ENCODE measurements around the gene KCNJ6. TPM values are rescaled to one million over a fixed set of nuclear protein-coding genes. Genes with fewer than 3 reads are reported as not detected.

The KCNJ6 gene
- total RNA-seq, 4 donors from 2014 or later = 0.62 TPM; not detected in 3

DNA sequence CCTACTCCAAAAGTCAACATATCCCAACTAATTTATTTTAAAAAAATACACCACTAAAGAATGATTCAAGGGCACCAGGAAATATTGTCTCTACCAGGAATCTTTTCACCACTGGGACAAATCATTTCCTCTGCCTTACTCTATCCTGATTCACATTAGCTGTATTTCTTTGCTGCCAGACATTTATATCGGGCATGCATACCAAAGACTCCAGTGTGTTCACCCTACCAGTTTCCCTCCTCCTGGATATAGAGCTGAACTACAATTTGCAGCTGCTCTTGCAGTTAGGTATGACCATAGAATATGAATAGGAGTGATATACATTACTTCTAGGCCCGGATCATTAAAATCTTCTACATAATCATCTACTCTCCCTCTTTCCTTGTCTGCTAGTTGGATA is 7.6 kb downstream of the KCNJ6 start:
- TF ChIP-seq POLR2A (IDR thresholded peaks at IDR 0.05) (no peak), CTCF (IDR thresholded peaks at IDR 0.05) (no peak)
- no peak for DNase-seq

GRCh38 chr21:37907076-37907475 is 9.2 kb downstream of the KCNJ6 start:
- Histone ChIP-seq H3K27me3 (no peaks in the 10 kb centered on the region), H3K27ac (no peak overlapping the region), H3K9me3 (no peaks in the 10 kb centered on the region), H3K4me1 (no peaks in the 10 kb centered on the region), H3K4me3 (no peak overlapping the region), H3K36me3 (no peaks in the 10 kb centered on the region)
- no peak for TF ChIP-seq POLR2A (IDR thresholded peaks at IDR 0.05)
- no peak for TF ChIP-seq CTCF (IDR thresholded peaks at IDR 0.05)
- intact Hi-C loops (cut with DNase I; ENCODE audit: low total_unique reads) = no loop called here
- no peak for DNase-seq

More for the DNA sequence above, 7.6 kb downstream of the KCNJ6 start:
- no peaks in the 10 kb centered on the region for H3K4me1 ChIP-seq
- no peaks in the 10 kb centered on the region for H3K36me3 ChIP-seq
- intact Hi-C loops (cut with DNase I; ENCODE audit: low total_unique reads) = no loop called here
- H3K27me3 ChIP-seq = peaks cover 0 to under 1% of the 10 kb centered on the region in 2 donors
- no peak overlapping the region for H3K4me3 ChIP-seq
- no peaks in the 10 kb centered on the region for H3K9me3 ChIP-seq
- H3K27ac ChIP-seq = no peak overlapping the region

DNA sequence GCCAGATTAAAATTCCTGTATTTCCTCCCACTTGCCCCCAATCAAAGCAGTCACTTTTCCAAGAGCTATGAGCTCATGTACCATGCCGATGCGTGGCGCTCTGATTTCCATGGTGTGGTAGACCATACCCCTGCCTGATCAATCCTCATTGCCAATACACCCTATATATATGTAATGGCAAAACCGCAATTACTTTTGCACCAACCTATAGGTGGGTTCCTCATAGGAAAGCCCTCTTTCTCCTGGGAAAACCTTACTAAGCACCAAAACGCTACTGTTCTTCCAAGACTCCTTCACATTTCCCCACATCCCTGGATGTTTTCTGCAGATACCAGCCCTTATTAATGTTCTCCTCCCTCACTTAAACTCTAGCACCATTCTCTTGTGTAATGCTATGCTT is 11.0 kb downstream of the KCNJ6 start:
- intact Hi-C loops (cut with DNase I; ENCODE audit: low total_unique reads) = no loop called here
- H3K4me1 ChIP-seq = no peaks in the 10 kb centered on the region
- no peak for TF ChIP-seq CTCF (IDR thresholded peaks at IDR 0.05)
- no peak for TF ChIP-seq POLR2A (IDR thresholded peaks at IDR 0.05)
- H3K4me3 ChIP-seq = no peak overlapping the region
- H3K9me3 ChIP-seq = no peaks in the 10 kb centered on the region
- no peak overlapping the region for H3K27ac ChIP-seq
- H3K36me3 ChIP-seq = no peaks in the 10 kb centered on the region
- DNase-seq = no peak
- no peaks in the 10 kb centered on the region for H3K27me3 ChIP-seq

DNA sequence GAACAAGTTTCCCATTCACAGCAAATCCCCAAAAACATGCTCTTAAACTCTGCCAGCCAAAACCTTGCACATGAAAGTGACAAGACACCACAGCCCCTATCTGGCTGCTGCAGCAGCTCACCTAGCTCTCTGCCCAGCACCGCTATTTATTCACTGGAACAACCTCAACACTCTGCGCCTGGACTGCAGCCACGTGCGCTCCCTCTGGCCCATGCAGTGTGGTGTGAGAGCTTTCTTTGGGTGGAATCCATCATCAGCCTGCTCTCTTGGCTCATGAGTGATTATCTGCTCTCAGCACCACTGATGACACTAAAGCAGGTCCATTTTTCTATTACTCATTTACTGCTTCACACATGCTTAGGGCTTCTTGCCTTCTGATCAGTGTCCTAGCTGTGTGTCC is 11.4 kb downstream of the KCNJ6 start:
- no peak for TF ChIP-seq POLR2A (IDR thresholded peaks at IDR 0.05)
- TF ChIP-seq CTCF (IDR thresholded peaks at IDR 0.05) = no peak
- intact Hi-C loops (cut with DNase I; ENCODE audit: low total_unique reads) = no loop called here
- H3K36me3 ChIP-seq = no peaks in the 10 kb centered on the region
- no peaks in the 10 kb centered on the region for H3K4me1 ChIP-seq
- H3K4me3 ChIP-seq = no peak overlapping the region
- H3K27me3 ChIP-seq = no peaks in the 10 kb centered on the region
- no peak overlapping the region for H3K27ac ChIP-seq
- no peaks in the 10 kb centered on the region for H3K9me3 ChIP-seq
- no peak for DNase-seq

DNA sequence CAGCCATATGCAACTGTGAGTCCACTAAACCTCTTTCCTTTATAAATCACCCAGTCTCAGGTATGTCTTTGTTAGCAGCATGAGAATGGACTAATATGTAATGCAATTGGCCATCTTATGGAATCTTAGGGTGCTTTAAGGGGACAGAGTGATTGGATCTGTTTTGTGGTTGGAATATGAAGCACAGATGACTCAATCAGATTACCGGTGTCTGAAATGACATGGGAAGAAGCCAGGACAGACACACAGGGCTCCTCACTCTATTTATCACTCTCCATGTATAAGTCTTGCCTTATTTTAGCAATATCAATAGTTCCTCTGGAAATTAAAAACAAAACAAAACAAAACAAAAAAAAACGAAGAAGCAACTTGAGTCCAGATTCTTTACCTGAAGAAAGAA is 12.9 kb downstream of the KCNJ6 start:
- H3K4me1 ChIP-seq = no peaks in the 10 kb centered on the region
- DNase-seq = no peak
- no peak for TF ChIP-seq POLR2A (IDR thresholded peaks at IDR 0.05)
- no peak for TF ChIP-seq CTCF (IDR thresholded peaks at IDR 0.05)
- no peaks in the 10 kb centered on the region for H3K36me3 ChIP-seq
- H3K9me3 ChIP-seq = no peaks in the 10 kb centered on the region
- intact Hi-C loops (cut with DNase I; ENCODE audit: low total_unique reads) = no loop called here
- H3K4me3 ChIP-seq = no peak overlapping the region
- H3K27ac ChIP-seq = no peak overlapping the region
- H3K27me3 ChIP-seq = no peaks in the 10 kb centered on the region

Data from uterus (tissue), 4 donors.